B cell (primary cell): ENCODE measurements around the gene TCF7L2.

ENCODE experiments used
- EZH2 ChIP-seq: IDR thresholded peaks from 2 replicates; pipeline ENCODE4 v1.6.1; 2012; ENCODE audit warnings: borderline replicate concordance, low read depth, mild to moderate bottlenecking, moderate library complexity, low read length; ENCODE audit not compliant: insufficient read depth, poor library complexity, severe bottlenecking
- TF ChIP-seq, protein P1 (sequence below): fragments of 200-600 bp; IDR thresholded peaks from one replicate; pipeline ENCODE4 v1.8.0; 2022; ENCODE audit warnings: antibody characterized with exemption, mild to moderate bottlenecking

DNA sequence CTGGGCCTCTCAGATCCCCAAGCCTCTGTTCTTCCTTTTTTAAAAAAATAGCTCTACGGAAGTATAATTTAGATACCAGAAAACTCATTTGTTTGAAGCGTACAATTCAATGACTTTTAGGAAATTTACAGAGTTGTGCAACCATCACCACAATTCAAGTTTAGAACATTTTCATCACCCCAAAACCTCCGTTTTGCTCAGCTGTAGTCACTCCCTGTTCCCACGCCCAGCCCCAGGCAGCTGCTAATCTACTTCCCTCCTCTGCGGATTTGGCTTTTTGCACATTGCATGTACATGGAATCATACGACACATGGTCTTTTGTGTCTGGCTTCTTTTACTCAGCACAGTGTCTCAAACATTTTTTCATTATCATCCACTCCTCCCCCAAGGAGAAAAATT, 229.2 kb downstream of the TCF7L2 start:
- no peak for TF ChIP-seq EZH2
- TF ChIP-seq, protein P1, sequence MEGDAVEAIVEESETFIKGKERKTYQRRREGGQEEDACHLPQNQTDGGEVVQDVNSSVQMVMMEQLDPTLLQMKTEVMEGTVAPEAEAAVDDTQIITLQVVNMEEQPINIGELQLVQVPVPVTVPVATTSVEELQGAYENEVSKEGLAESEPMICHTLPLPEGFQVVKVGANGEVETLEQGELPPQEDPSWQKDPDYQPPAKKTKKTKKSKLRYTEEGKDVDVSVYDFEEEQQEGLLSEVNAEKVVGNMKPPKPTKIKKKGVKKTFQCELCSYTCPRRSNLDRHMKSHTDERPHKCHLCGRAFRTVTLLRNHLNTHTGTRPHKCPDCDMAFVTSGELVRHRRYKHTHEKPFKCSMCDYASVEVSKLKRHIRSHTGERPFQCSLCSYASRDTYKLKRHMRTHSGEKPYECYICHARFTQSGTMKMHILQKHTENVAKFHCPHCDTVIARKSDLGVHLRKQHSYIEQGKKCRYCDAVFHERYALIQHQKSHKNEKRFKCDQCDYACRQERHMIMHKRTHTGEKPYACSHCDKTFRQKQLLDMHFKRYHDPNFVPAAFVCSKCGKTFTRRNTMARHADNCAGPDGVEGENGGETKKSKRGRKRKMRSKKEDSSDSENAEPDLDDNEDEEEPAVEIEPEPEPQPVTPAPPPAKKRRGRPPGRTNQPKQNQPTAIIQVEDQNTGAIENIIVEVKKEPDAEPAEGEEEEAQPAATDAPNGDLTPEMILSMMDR: no peak
